Activated CD4-positive, alpha-beta T cell treated with anti-CD3 and anti-CD28 coated beads, Interleukin-2, Interleukin-6, amounts not matched to agents 100 ng/mL and 50 ng/mL, durations not matched to agents 16 hours and 8 hours (primary cell): Measurements from ENCODE around the gene CDK5RAP1.
"Not testable (repeated sequence)": the region's sequence is repeated elsewhere in the genome, so short reads cannot be mapped to it uniquely, and the experiment has no call there.

Source experiments
- DNase-seq: peaks from one replicate; pipeline ENCODE4 v3.0.0-alpha.2; 2020

Gene CDK5RAP1

DNA sequence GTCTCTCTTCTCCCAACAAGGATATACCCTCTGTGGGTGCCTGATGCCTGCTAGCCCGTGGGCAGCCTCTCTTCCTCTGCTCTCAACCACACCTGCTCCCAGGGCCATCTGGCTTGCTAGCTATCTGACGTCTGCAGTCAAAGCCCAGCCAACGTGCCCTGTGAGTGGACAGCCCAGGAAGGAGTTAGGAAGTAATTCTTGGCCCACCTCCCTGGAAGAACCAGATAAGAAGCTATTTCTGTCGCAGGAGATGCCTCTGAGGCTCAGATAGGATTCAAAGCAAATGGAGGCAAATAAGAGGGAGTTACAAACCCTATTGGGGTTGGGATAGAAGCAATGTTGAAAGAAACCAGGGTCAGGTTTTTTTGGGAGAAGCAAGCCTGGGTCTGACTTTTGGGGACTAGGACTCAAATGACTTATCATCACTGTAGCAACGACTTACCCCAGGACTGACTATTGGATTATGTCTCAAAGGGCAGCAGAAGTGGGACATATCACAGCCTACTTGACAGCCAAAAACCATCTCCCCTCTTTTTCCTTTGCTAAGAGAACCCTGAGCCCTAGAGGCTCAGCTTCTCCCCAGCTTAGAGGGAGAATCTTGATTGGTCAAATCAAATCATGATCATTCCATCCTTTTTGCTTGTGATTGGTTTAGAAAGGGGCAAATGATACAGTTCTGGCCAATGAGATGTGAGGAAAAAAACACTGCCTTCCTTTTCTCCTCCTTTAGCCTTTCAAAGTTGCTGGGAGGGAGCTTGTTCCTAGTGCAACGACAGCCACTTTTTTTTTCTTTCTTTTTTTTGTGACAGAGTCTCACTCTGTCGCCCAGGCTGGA, 18.0 kb upstream of the CDK5RAP1 start:
- no peak for DNase-seq

DNA sequence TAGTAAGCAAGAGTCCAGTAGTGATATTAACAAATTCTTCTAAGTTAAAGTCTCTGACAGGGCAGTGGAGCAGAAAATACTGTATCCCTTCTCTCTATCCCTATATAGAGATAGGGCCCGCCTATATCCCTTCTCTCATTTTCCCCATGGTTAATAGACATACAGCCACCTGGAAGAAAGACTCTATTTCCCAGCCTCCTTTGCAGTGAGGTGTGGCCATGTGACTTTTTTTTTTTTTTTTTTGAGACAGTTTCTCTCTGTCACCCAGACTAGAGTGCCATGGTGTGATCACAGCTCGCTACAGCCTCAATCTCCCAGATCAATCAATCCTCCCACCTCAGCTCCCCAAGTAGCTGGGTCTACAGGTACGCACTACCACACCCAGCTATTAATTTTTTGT, 16.7 kb upstream of the CDK5RAP1 start:
- no peak for DNase-seq

DNA sequence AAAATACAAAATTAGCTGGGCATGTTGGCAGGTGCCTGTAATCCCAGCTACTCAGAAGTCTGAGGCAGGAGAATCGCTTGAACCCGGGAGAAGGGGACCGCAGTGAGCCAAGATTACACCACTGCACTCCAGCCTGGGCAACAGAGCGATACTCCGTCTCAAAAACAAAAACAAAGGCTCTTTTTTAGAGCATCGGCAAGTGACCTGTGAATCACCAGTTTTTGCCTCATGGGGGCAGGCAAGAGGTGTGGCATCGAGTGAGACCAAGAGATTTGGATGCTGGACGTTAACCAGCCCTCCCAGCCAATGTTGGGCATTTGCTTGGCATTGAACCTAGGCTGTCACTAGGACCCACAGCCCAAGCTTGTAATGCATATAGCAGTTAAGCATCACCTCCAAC, 14.6 kb upstream of the CDK5RAP1 start:
- DNase-seq: no peak

DNA sequence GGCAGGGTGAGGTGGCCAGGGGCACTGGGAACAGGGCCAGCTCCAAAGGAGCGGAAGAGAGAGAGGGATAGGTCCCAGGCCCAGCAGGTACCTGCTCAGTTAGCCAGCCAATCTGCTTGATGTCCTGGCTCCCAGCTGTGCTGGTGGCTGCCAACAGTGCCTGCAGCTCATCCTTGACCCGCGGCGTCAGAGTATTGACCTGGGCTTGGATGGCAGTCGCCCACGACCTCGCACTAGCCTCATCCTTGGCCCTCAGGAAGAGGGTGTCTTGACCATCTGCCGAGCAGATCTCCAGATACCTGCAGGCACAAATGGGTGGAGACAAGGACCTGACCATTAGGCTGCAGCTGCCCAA, 11.1 kb upstream of the CDK5RAP1 start:
- no peak for DNase-seq

DNA sequence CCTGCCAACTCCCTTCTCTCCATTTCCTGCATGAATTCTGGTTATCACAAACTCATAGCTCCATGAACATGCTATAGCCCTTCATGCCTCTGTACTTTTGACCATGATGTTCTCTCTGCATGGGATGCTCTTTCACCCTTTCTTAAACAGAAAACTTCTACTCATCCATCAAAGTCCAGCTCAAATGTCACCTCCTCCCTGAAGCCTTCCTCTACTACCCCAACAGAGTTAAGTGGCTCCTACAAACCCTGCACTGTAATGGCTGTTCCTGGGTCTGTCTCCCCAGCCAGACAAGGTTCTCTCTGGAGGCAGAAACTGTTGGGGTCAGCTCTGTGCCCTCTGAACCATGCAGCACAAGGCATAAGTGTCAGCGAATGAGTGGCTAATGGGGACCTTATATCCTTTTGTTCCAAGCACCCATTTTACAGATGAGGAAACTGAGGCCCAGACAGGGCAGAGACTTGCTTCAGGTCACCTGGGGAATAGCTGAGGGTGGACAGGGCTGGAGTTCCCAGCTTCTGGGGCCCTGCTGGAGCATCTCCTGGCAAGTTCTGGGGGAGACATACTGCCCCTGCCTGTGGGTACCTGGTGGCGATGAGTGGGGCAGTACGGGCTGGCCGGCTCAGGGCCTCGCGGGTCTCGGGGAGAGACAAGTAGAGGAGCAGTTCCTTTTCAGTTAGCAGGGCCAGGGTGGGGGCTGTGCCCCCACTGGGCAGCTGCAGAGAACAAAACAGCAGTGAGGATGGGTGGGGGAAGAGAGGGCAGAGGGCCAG, 10.6 kb upstream of the CDK5RAP1 start:
- DNase-seq: no peak

DNA sequence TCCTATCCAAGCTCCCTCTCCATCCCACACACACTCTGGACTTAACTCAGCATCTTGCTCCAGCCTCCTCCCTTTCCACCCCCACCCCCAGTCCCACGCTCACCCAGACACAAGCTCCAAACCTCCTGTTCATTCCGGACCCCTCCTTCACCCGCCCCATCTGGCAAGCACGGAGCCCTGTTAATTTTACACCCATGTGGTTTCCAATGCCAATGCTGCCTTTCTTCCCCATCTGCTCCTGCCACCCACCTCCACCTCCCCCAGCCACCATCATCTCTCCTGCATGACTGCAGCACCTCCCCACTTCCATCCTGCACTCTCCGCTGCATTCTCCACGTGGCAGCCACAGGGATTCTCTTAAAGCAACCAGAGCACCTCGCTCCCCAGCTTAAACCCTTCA, 9.9 kb upstream of the CDK5RAP1 start:
- DNase-seq: no peak

DNA sequence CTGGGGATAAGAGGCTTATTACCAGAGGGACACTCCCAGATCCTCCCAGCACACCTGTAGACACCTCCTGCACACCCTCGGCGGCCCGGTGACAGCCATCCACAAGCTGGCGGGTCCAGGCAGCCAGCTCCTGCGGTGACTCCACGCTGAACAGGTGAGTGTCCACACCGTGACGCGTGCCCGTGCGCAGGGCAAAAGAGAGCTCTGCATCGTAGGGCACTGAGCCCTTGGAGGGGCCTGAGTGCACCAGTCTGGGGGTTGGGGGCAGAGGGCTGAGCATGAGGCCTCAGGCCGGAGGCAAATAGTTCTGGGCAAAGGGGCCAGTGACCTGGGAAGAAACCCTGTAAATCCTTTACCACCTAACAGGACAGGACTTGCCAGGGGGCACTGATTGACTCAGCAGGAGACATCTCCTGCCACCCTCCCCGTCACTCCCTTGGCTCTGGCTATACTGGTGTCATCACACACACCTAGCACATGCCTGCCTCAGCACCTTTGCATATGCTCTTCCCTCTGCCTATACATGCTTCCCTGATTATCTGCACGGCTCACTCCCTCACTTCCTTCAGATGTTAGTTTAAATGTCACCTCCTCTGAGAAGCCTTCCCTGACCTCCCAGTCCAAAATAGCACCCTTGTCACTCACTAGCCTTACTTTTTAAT, 8.9 kb upstream of the CDK5RAP1 start:
- DNase-seq: no peak

DNA sequence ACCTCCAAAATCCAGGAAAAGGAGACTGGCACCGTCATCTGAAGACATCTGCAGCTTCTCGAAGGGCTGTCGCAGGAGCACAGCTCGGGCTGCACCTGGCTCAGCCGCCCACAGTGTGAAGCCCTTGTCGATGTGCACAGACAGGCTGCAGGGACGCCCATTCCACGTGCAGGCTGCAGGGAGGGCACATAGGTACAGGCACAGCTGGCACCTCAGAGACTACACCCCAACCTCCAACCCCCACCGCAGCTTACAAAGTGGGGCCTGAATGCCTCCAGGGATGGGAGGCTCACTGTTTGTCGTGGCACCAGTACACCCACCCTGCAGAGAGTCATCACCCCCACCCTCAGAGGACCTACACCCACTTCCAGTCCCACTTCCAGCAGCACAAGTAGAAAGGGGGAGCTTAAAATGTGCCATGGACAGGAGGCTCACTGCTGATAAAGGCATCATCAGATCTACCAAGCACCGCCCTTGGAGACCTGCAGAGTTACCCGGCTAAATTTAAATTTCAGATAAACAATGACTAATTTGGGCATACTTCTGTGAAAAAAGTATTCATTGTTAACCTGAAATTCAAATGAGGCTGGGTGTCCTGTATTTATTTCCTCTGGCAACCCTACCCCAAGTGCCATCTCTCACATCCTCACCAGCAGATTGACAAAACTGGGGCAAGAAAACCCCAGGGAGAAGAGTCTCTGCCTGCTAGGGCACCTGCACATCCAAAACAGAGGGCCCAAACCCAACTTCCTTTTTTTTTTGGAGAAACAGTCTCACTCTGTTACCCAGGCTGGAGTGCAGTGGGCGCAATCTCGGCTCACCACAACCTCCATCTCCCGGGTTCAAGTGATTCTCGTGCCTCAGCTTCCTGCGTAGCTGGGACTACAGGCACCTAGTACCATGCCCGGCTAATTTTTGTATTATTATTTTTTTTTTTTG, 7.7 kb upstream of the CDK5RAP1 start:
- DNase-seq: no peak

DNA sequence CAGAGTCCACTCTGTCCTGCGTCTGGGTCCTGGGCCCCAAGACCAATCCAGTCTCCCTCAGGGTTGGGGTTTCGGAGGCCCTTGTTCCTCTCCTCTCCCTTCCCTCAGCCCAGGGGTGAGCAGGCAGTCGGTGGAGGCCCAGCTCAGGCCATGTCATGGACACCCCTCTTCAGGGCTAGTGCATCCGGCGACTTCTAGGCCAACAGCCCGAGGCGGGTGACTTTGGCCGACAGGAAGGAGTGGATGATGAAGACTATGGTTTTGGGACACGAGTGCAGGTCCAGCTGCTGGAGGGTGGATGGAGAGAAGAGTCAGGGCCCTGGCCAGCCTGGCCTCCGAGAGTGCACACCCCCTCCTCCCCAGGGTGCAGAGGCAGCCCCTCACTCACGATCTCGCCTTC, 7.0 kb upstream of the CDK5RAP1 start:
- DNase-seq: no peak

DNA sequence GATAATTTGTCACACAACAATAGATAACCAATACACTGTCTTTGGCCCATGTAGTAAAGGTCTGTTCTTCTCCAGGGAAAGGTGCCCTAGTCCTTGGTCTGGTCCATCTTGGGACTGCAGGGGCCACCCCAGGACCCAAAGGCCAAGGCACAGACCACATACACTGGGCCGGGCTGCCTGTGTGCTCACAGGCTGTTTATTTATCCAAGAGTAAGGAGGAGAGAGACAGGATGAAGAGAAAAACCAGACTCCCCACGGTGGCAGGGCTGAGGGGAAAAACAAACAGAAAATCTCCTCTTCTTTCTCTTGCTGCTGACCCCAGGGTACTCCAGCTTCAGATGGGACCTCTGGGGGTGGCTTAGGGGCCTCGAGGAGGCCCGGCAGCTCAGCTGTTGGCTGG, 6.5 kb upstream of the CDK5RAP1 start:
- DNase-seq: no peak

DNA sequence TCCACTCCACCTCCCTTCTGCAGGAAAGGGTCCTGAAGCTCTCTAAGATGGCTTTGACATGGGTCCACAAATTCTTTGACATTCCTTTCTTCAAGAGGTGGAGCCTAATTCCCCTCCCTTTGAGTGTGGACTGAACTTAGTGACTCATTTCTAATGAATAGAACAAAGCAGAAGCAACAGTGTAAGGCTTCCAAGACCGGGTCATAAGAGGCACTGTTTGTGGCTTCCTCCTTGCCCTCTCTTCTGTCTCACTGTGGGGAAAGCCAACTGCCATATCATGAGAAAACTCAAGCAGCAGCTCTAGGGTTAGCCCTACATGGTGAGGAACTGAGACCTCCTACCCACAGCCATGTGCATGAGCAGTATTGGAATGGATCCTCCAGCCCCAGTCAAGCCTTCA, 5.9 kb upstream of the CDK5RAP1 start:
- peak; percentile 8 for DNase-seq

DNA sequence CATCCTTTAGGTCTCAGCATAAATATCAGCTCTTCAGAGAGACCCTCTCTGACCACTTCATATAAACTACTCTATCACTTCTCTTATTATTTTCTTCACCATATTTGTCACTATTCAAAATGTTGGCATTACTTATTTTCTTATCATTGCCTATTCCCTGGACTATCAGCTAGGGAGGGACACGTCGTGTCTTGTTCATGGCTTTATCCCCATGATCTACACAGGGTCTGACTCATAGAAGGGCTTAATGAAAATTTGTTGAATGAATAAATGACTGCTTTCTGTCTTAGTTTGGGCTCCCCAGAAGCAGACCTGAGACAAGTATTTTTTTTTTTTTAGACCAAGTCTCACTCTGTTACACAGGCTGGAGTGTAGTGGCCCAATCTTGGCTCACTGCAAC, 3.0 kb upstream of the CDK5RAP1 start:
- no peak for DNase-seq

DNA sequence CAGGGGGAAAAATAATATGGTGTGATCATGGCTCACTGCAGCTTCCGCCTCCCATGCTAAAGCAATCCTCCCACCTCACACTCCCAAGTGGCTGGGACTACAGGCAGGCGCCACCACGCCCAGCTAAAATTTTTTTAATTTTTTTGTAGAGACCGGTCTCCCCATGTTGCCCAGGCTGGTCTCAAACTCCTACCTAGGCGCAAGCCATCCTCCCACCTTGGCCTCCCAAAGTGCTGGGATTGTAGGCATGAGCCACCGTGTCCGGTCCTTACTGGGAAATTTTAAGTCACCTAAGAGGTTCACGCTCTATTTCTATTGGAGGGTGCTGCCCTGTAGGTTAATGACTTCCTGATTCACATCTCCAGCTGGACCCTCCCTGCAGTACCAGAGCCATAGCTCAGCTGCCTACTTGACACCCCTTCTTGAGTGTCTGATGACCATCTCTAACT, 626 bp upstream of the CDK5RAP1 start:
- peak; percentile 8 for DNase-seq

DNA sequence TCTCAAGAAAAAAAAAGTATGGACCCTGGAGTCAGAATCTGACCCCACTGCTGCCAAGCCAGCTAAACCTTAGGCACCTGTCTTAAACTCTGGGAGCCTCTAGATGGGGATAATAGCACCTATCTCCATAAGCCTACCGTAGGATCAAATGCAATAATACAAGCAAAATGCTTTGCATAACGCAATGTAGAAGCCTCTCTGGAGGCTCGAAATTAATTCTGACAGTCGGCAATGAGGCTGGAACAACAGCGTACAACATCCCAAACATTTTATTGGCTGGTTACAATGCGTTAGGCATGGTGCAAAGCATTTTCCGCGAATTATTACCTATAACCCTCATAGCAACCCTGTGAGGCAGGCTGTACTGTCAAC, 521 bp downstream of the CDK5RAP1 start:
- peak; percentile 17 for DNase-seq

DNA sequence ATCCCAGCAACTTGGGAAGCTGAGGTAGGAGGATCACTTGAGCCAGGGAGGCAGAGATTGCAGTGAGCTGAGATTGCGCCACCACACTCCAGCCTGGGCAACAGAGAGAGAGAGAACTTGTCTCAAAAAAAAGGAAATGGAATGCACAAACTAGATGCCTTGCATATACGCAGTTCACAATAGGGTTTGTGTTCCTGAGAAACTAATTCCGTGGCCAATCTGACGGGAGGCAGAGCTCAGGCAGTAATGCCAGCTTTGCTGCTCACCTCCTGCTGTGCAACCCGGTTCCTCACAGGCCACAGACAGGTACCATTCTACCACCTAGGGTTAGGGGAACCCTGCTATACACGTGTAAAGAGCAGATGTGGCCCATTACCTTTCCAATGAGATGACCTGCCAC, 1.4 kb downstream of the CDK5RAP1 start:
- DNase-seq: no peak

DNA sequence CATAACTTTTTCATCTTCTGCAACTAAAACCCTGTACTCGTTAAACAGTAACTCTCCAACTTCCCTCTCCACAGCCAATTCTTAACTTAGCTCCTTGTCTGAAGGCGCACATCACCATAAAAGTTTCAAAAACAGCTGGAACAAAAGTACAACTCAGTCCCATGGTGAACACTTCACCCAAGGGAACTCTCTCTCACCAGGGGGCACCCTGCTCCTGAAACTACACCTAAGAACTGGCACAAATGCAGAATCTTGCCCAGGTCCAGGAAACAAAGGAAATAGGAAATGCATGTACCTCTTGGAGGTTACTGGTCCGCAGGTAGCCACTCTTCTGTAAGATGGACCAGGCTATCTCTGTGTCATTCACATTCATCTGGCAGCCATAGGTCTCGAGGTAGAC, 6.6 kb downstream of the CDK5RAP1 start:
- no peak for DNase-seq

DNA sequence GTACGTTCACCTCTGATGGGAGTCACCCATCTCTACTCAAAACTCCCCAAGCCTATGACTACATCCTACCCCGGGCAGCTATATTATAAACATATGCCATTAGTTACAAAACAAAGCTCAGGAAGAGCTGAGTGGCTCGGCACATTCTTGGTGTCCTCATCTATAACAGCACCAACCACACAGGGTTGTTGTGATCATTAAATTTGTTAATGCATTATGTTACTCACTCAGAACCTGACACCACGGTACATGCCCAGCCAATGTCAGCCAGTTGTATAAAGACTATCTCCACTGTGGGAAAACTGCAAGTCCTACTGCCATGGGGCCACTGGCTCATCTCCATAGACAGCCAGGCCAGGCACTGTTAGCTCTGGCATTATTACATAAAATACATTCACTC, 7.7 kb downstream of the CDK5RAP1 start:
- no peak for DNase-seq

DNA sequence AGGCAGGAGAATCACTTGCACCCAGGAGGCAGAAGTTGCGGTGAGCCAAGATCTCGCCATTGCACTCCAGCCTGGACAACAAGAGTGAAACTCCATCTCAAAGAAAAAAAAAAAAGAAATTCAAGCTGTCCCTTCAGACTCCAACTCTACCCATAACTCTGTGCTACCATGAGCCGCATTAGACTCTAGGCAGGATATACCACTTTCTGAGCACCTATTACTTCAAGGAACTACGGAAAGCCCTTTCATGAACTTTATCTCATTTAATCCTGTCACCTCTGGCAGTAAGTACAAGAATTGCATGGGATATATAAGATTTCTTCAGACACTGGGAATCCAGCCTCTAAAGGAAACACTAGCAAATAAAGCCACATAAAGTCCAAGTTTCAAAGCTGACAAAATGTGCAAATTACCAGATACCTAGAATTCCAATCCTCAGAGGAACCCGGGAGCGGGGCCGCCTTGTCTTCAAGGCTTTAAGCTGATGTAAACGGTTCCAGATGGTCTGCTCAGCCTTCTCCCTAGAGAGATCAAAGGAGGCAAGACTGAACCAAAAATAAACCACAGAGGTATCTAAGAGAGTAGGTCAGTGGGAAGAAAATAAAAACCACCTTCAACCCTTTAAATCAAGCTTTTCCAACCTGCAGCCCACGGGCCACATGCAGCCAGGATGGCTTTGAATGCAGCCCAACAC, 9.4 kb downstream of the CDK5RAP1 start:
- no peak for DNase-seq

DNA sequence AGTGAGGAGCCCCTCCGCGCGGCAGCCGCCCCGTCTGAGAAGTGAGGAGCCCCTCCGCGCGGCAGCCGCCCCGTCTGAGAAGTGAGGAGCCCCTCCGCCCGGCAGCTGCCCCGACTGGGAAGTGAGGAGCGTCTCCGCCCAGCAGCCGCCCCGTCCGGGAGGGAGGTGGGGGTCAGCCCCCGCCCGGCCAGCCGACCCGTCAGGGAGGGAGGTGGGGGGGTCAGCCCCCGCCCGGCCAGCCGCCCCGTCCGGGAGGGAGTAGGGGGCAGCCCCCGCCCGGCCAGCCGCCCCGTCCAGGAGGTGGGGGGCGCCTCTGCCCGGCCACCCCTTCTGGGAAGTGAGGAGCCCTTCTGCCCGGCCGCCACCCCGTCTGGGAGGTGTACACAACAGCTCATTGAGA, 12.0 kb downstream of the CDK5RAP1 start:
- not testable (repeated sequence) for DNase-seq

DNA sequence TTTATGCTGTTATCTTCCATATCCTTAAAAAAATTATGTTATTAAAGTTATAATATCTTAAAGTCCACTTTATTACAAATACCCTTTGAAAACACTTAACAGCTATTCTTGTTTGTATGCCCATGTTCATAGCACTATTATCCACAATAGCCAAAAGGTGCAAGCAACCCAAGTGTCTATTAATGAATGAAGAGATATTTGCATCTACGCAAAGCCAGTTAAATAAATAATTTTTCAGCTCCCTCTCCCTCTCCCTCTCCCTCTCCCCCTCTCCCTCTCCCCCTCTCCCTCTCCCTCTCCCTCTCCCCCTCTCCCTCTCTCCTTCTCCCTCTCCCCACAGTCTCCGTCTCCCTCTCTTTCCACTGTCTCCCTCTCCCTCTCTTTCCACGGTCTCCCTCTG, 13.1 kb downstream of the CDK5RAP1 start:
- no peak for DNase-seq

DNA sequence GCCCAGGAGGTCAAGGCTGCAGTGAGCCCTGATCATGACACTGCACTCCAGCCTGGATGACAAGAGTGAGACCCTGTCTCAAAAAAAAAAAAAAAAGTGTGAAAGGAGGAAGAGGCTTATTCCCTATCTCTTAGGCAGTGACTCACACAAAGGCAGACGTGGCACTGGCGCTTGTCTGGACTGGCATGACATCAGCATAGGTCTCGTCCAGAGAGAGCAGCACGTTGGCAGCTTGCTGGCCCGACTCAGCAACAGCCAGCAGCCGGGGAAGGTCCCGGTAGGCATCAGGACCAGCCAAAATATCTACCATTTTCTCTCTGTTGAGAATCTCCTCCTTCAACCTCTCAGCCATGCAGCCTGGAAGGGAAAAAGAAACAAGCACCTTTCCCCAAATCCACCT, 14.1 kb downstream of the CDK5RAP1 start:
- no peak for DNase-seq

DNA sequence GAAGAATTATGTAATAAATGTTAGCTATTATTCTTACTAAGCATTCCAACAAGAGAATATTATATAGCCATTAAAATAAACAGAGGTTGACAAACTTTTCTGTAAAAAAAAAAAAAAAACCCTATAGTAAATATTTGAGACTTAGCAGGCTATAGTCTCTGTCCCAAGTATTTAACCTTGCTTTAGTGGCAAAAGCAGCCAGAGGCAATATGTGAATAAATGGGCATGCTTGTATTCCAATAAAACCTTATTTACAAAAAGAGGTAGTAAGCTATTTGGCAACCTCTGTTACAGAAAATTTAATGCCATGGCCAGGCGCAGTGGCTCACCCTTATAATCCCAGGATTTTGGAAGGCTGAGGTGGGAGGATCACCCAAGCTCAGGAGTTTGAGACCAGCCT, 14.6 kb downstream of the CDK5RAP1 start:
- no peak for DNase-seq
